Activated CD4-positive, alpha-beta T cell treated with anti-CD3 and anti-CD28 coated beads, Interleukin-2, amount 50 U/mL, for 4 hours (primary cell): ENCODE results near the gene XPOT.

Experiments
- DNase-seq, 2 experiments: peaks; one replicate each; pipeline ENCODE4 v3.0.0-alpha.2; 2020

The XPOT gene

DNA sequence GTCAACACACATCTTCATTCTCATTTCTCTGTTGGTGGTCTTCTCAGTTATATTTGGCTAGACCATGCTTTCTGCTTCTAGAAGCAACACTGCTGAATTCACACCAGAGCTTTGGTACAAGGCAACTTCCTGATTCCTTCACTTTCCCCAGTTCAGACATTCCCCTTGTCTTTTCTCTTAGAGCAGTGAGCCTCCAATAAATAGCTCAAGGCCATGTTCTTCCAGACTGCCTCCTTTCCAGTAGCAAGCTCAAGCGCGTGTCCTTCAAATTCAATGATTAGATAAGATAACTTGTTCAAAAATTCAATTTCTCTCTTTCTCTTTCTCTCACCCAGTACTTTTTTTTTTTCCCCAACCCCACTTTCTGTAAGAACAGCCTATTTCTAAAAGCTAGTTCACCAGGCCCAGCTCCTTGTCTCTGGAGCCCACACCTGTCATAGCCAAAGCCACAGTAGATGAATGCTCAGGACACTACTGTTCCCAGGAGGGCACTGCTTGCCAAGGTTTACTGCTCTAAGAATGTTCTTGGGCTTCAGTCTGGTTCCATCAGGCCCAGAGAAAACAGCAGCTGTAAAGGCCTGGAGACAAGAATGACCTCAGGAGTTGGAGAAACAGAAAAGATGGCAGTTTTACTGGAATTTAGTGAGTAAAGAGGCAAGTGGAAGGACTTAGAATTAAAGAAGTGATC is 65.4 kb downstream of the XPOT start:
- no peak for DNase-seq

- no peak for DNase-seq
Measured at GRCh38 chr12:64470495-64470894, 66.3 kb downstream of the XPOT start.

DNA sequence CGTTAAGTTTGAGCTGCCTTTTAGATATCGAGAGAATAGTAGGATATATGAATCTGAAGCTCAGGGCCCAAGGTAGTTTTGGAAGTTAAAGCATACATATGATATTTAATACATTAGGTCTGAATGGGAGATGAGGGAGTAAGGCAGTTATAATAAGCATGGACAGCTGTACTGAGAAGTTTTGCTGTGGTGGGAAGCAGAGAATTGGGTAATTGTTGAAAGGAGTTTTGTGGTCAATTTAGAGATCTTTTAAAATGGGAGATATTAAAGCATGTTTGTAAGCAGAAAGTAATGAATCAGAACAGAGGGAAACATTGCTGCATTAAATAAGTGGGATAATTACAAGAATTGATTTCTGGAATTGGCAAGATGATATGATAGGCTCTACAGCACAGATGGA is 69.0 kb downstream of the XPOT start:
- DNase-seq, result no peak

DNA sequence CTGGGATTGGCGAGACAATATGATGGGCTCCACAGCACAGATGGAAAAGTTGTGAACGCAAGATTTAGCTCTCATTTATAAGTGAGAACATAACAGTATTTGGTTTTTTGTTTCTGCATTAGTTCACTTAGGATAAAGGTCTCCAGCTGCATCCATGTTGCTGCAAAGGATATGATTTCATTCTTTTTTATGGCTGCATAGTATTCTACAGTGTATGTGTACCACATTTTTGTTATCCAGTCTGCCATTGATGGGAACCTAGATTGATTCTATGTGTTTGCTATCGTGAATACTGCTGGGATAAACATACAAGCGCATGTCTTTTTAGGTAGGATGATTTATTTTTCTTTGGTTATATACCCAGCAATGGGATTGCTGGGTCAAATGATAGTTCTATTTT is 71.3 kb downstream of the XPOT start:
- no peak for DNase-seq

DNA sequence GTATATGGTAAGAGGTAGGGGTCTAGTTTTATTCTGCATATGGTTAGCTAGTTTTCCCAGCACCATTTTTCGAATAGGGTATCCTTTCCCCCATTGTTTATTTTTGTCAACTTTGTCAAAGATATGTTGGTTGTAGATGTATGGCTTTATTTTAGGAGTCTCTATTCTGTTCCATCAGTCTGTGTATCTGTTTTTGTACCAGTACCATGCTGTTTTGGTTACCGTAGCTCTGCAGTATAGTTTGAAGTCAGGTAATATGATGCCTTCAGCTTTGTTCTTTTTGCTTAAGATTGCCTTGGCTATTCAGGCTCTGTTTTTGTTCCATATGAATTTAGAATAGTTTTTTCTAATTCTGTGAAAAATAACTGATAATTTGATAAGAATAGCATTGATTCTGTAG is 72.7 kb downstream of the XPOT start:
- DNase-seq, result no peak

GRCh38 chr12:64478661-64479060 is 74.5 kb downstream of the XPOT start:
- no peak for DNase-seq

GRCh38 chr12:64480148-64480547 is 76.0 kb downstream of the XPOT start:
- DNase-seq, result no peak

GRCh38 chr12:64486657-64487056 is 82.5 kb downstream of the XPOT start:
- no peak for DNase-seq

GRCh38 chr12:64491718-64492117 is 87.5 kb downstream of the XPOT start:
- no peak for DNase-seq

DNA sequence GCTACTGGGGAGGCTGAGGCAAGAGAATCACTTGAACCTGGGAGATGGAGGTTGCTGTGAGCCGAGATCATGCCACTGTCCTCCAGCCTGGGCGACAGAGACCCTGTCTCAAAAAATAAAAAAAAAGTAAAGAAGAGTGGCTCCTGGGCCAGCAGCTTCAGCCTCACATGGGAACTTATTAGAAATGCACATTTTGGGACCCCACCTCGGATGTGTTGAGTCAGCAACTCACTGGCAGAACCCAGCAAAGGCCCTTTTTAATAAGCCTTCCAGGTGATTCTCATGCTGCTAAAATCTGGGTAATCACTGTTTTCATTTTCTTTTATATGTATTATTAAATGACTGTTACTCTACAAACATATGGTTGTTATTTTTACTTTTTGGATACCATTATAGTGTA is 89.3 kb downstream of the XPOT start:
- DNase-seq, result no peak

DNA sequence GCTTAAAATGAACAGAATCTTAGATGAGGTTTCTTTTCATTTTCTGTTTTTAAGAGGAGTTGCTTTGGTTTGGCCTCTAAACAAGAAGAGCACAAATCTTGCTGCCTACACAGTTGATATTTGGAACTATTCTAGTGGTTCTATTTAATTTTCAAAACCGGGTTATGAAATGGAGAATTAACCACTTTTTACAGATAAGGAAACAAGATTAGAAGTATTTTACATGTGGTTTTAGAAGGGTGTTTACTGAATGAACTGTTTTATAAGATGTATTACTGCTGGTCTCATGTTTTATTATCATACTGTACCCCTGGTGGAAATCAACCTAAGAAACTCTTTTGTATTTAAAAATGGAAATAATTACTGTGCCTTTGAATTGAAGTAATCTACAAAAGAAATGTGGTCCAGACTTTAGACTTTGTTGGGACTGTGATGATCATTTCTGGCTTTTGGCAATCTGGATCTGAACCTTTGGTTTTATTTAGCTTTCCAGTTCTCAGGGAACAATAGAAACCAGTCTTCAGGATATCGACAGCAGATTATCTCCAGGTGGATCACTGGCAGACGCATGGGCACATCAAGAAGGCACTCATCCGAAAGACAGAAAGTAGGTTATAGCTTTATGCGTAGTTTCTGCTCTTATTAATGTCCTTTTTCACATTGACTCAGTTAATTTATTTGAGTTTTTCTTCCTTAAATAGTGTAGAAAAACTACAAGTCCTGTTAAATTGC is 91.0 kb downstream of the XPOT start:
- DNase-seq, result no peak

DNA sequence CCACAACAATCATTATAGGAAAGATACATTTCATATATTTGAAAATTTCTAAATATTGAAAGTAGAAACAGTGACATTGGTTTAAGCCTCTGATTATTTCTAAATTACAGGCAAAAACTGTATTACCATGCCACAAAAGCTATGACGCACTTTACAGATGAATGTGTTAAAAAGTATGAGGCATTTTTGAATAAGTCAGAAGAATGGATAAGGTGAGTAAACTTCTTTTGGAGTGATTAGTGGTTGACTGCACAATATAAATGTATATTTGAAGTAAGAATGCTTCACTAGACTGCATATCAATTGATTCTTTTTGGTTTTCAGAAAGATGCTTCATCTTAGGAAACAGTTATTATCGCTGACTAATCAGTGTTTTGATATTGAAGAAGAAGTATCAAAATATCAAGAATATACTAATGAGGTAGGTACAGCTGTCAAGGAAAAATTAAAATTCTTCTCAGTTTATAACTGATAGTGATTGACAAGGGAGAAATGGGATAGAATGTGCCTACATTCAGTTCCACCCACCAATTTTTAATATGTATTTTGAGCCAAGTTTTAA is 92.7 kb downstream of the XPOT start:
- DNase-seq, result no peak

- no peak for DNase-seq
Measured at GRCh38 chr12:64497484-64497883, 93.3 kb downstream of the XPOT start.

DNA sequence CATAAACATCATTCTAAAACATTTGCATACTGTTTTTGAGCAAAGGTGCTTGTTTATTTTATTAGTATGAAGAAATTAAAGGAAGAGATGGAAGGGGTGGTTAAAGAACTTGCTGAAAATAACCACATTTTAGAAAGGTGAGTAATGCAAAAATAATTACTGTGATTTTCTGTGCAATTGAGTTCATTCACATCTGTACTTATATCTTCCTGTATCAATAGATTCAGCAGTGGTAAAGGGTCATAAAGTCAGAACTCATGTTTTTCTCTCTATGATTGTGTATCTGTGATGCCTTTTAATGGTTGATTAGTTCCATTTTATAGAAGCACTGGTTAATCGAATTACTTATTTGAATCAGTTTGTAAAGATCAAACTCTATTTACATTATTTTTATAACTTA is 93.7 kb downstream of the XPOT start:
- no peak for DNase-seq

DNA sequence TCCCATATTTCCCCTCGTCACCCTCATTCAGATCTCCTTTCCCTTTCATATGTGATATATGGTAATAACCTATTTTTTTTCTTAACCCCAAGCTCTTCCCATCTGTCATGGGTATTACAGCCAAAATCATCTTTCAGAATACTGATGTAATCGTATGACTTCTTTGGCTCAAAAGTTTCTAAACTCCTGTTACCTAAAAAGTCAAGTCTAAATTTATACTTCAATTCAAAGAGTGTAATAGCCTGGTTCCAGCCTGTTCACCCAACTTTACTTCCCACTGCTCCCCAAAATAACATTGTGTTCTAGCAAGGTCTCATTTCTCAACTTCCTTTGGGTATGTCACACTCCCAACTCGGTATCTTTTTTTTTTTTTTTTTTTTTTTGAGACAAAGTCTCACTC is 96.2 kb downstream of the XPOT start:
- no peak for DNase-seq
